ENCODE data around the gene FOSL2.

FOSL2 gene

GRCh38 chr2:28450901-28451565, 58.4 kb downstream of the FOSL2 start:
- no peak for DNase-seq (ENCODE audit: extremely low spot score)
- ChIA-PET CTCF (no interaction called here), POLR2A (no interaction called here)
- TF ChIP-seq CTBP1 (IDR thresholded peaks at IDR 0.05; ENCODE audit: borderline replicate concordance) (no peak), ELF4 (IDR thresholded peaks at IDR 0.05) (no peak), FOXM1 (IDR thresholded peaks at IDR 0.05; ENCODE audit: borderline replicate concordance) (no peak), ZNF384 (IDR thresholded peaks at IDR 0.05) (no peak), SUZ12 (IDR thresholded peaks at IDR 0.05) (no peak), LEF1 (IDR thresholded peaks at IDR 0.05; ENCODE audit: borderline replicate concordance) (no peak), BHLHE40 (IDR thresholded peaks at IDR 0.05; ENCODE audit: borderline replicate concordance) (no peak), SP1 (IDR thresholded peaks at IDR 0.05) (no peak), PKNOX1 (IDR thresholded peaks at IDR 0.05) (no peak), FOXA1 (IDR thresholded peaks at IDR 0.05) (no peak), TARDBP (IDR thresholded peaks at IDR 0.05) (no peak)

GRCh38 chr2:28451793-28452533, 59.3 kb downstream of the FOSL2 start:
- POLR2A ChIA-PET, result interaction anchor here (1.2 kb wide), 1 partner anchor 746 kb away, joined by 3 read pairs; no protein-coding TSS in a partner anchor
- CTCF ChIA-PET, result interaction anchor here (0.9 kb wide), 1 partner anchor 37 kb away, joined by 3 read pairs; no protein-coding TSS in a partner anchor
- TF ChIP-seq HDGF (IDR thresholded peaks at IDR 0.05; ENCODE audit: borderline replicate concordance) (no peak), ELF4 (IDR thresholded peaks at IDR 0.05) (no peak), L3MBTL2 (conservative IDR thresholded peaks at IDR 0.05) (no peak), ZNF384 (IDR thresholded peaks at IDR 0.05) (no peak), LEF1 (IDR thresholded peaks at IDR 0.05; ENCODE audit: borderline replicate concordance) (no peak), SP1 (IDR thresholded peaks at IDR 0.05) (no peak), BHLHE40 (IDR thresholded peaks at IDR 0.05; ENCODE audit: borderline replicate concordance) (no peak), ARNT (IDR thresholded peaks at IDR 0.05) (no peak), CTBP1 (IDR thresholded peaks at IDR 0.05; ENCODE audit: borderline replicate concordance) (no peak), SUZ12 (IDR thresholded peaks at IDR 0.05) (no peak), PKNOX1 (IDR thresholded peaks at IDR 0.05) (no peak), NFRKB (IDR thresholded peaks at IDR 0.05) (no peak), FOXA1 (IDR thresholded peaks at IDR 0.05) (no peak)
- DNase-seq (ENCODE audit: extremely low spot score), result no peak

GRCh38 chr2:28452534-28453081, 60.0 kb downstream of the FOSL2 start:
- TF ChIP-seq BHLHE40 (IDR thresholded peaks at IDR 0.05; ENCODE audit: borderline replicate concordance) (no peak), L3MBTL2 (conservative IDR thresholded peaks at IDR 0.05) (no peak), NFRKB (IDR thresholded peaks at IDR 0.05) (no peak), CTBP1 (IDR thresholded peaks at IDR 0.05; ENCODE audit: borderline replicate concordance) (no peak), LEF1 (IDR thresholded peaks at IDR 0.05; ENCODE audit: borderline replicate concordance) (no peak), FOXM1 (IDR thresholded peaks at IDR 0.05; ENCODE audit: borderline replicate concordance) (no peak), SUZ12 (IDR thresholded peaks at IDR 0.05) (no peak), FOXA1 (IDR thresholded peaks at IDR 0.05) (no peak), ELF4 (IDR thresholded peaks at IDR 0.05) (no peak), HDGF (IDR thresholded peaks at IDR 0.05; ENCODE audit: borderline replicate concordance) (no peak), TARDBP (IDR thresholded peaks at IDR 0.05) (no peak), ARNT (IDR thresholded peaks at IDR 0.05) (no peak), ZNF384 (IDR thresholded peaks at IDR 0.05) (no peak), PKNOX1 (IDR thresholded peaks at IDR 0.05) (no peak), FOXK2 (IDR thresholded peaks at IDR 0.05) (no peak), SP1 (IDR thresholded peaks at IDR 0.05) (no peak)
- peak; percentile 81 for DNase-seq (ENCODE audit: extremely low spot score)
- ChIA-PET CTCF (interaction anchor here (0.5 to 0.9 kb wide), 2 partner anchors 36 to 85 kb away, joined by 3 read pairs; no protein-coding TSS in a partner anchor), POLR2A (interaction anchor here (1.2 kb wide), 1 partner anchor 746 kb away, joined by 3 read pairs; no protein-coding TSS in a partner anchor)

- CTCF ChIA-PET, result no interaction called here
- DNase-seq (ENCODE audit: extremely low spot score), result no peak
- POLR2A ChIA-PET, result no interaction called here
- no peak for TF ChIP-seq LEF1 (IDR thresholded peaks at IDR 0.05; ENCODE audit: borderline replicate concordance)
- no peak for TF ChIP-seq NFRKB (IDR thresholded peaks at IDR 0.05)
Observed at GRCh38 chr2:28453396-28453795, 60.7 kb downstream of the FOSL2 start.

- TF ChIP-seq TARDBP (IDR thresholded peaks at IDR 0.05) (no peak), BHLHE40 (IDR thresholded peaks at IDR 0.05; ENCODE audit: borderline replicate concordance) (no peak), FOXK2 (IDR thresholded peaks at IDR 0.05) (no peak), ELF4 (IDR thresholded peaks at IDR 0.05) (no peak), LEF1 (IDR thresholded peaks at IDR 0.05; ENCODE audit: borderline replicate concordance) (no peak), SUZ12 (IDR thresholded peaks at IDR 0.05) (no peak), FOXM1 (IDR thresholded peaks at IDR 0.05; ENCODE audit: borderline replicate concordance) (no peak), SP1 (IDR thresholded peaks at IDR 0.05) (no peak)
- POLR2A ChIA-PET, result no interaction called here
- CTCF ChIA-PET, result no interaction called here
- DNase-seq (ENCODE audit: extremely low spot score), result no peak
Observed at GRCh38 chr2:28454016-28454930, 61.6 kb downstream of the FOSL2 start.
